SK-N-SH treated with all-trans-retinoic acid at 6 μM for 48 hours (cell line): Measurements from ENCODE around the gene SNX27.

ENCODE experiments used
- ESRRG ChIP-seq: fragments of 250-450 bp; sonication (Bioruptor Pico); IDR thresholded peaks from 2 replicates; pipeline ENCODE4 v1.6.1; 2021; ENCODE audit warnings: mild to moderate bottlenecking
- RARB ChIP-seq: fragments of 250-450 bp; sonication (Bioruptor Pico); IDR thresholded peaks from 2 replicates; pipeline ENCODE4 v1.8.0; 2021; ENCODE audit warnings: mild to moderate bottlenecking, moderate library complexity
- SNAI2 ChIP-seq: fragments of 250-450 bp; sonication (Bioruptor Pico); IDR thresholded peaks from 2 replicates; pipeline ENCODE4 v1.5.0; 2020; ENCODE audit warnings: mild to moderate bottlenecking, moderate library complexity

DNA sequence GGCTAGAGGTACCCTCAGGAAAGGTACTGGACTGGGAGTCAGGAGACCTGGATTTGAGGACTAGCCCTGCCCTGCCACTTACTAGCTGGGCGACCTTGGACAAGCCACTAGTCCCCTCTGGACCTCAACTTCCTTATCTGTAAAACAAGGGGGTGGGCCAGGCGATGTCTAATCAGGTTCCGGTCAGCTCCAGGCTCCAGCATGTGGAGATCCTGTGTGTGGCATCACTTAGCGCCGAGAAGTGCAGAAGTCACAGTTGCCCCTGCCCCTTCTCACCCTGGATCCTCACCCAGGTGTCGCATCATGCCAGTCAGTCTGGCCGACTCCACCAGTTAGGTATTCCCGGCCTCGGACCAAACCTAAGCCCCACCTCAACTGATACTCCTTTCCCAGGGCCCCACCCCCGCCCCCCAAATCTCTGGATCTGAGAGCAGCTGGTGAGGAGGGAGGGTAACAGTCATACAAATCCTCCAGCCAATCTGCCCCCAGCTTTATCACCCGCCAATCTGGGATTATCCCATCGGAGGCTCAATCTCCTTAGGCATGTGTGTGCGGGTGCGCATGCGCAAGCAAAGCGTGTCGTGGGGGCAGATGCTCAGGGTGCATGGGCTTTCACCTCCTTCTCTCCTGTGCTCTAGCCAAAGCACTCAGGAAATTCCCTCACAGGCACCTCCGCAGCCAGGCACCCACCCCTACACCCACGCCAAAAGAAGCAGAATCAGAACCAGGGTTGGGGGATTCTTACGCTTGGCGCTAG, 99.4 kb downstream of the SNX27 start:
- TF ChIP-seq ESRRG (CRISPR knock-in tag) (no peak), RARB (CRISPR knock-in tag) (no peak), SNAI2 (no peak)
